Activated naive CD8-positive, alpha-beta T cell treated with anti-CD3 and anti-CD28 coated beads for 36 hours (primary cell): ENCODE results near the gene JUP. TPM values are rescaled to one million over a fixed set of nuclear protein-coding genes. Genes with fewer than 3 reads are reported as not detected.

Source experiments
- DNase-seq: peaks from one replicate; pipeline ENCODE4 v3.0.0; 2021
- H3K27ac Mint-ChIP-seq: one replicate; pipeline ENCODE4 v1.8.0; 2022; ENCODE audit warnings: mild to moderate bottlenecking, moderate library complexity, mixed read lengths
- H3K27me3 Mint-ChIP-seq: one replicate; pipeline ENCODE4 v1.8.0; 2022; ENCODE audit warnings: mild to moderate bottlenecking, mixed read lengths
- H3K36me3 Mint-ChIP-seq: one replicate; pipeline ENCODE4 v1.8.0; 2021; ENCODE audit warnings: mild to moderate bottlenecking, mixed read lengths
- H3K4me1 Mint-ChIP-seq: one replicate; pipeline ENCODE4 v1.8.0; 2021; ENCODE audit warnings: mixed read lengths
- H3K4me3 Mint-ChIP-seq: one replicate; pipeline ENCODE4 v1.8.0; 2022; ENCODE audit warnings: mild to moderate bottlenecking, moderate library complexity, mixed read lengths
- H3K9me3 Mint-ChIP-seq: one replicate; pipeline ENCODE4 v1.8.0; 2022; ENCODE audit warnings: mixed read lengths
- total RNA-seq, 2 experiments: library from RNA; stranded (reverse); gene quantifications; one replicate each; pipeline ENCODE4 v1.2.3, GENCODE V29; 2021

JUP gene
- total RNA-seq, 2 experiments from 2014 or later, result 2.7 to 3.7 TPM

GRCh38 chr17:41813699-41814124 lies 27.2 kb upstream of the JUP start:
- Mint-ChIP-seq H3K27ac (no peak overlapping the region), H3K4me1 (peaks cover 23% of the 10 kb centered on the region), H3K4me3 (no peak overlapping the region), H3K27me3 (peaks cover 7% of the 10 kb centered on the region), H3K36me3 (peaks cover 2% of the 10 kb centered on the region), H3K9me3 (no peaks in the 10 kb centered on the region)
- DNase-seq, result no peak

- H3K27me3 Mint-ChIP-seq, result peaks cover 7% of the 10 kb centered on the region
- H3K4me1 Mint-ChIP-seq, result peaks cover 23% of the 10 kb centered on the region
- no peaks in the 10 kb centered on the region for H3K9me3 Mint-ChIP-seq
- DNase-seq, result no peak
- H3K36me3 Mint-ChIP-seq, result peaks cover 2% of the 10 kb centered on the region
- no peak overlapping the region for H3K27ac Mint-ChIP-seq
- H3K4me3 Mint-ChIP-seq, result peak overlapping the region; percentile 32
Observed at GRCh38 chr17:41813152-41813680, 26.7 kb upstream of the JUP start.

GRCh38 chr17:41812381-41813151 lies 26.1 kb upstream of the JUP start, which contains the start of gene FKBP10:
Gene FKBP10, plus strand, starts transcription at chr17:41813004. Its CDS starts 31 bp downstream, at chr17:41813035.
- no peak within 1 kb of the TSS for H3K27ac Mint-ChIP-seq
- H3K4me1 Mint-ChIP-seq, result peaks cover 23% of the 10 kb centered on the region
- no peaks in the 10 kb centered on the region for H3K9me3 Mint-ChIP-seq
- H3K4me3 Mint-ChIP-seq, result peak within 1 kb of the TSS; percentile 82
- peaks cover 2% of the 10 kb centered on the region for H3K36me3 Mint-ChIP-seq
- peak; percentile 28 for DNase-seq
- H3K27me3 Mint-ChIP-seq, result peaks cover 7% of the 10 kb centered on the region

GRCh38 chr17:41811549-41812380 lies 25.3 kb upstream of the JUP start, which contains the start of gene P3H4:
Gene P3H4, minus strand, starts transcription at chr17:41811949. Its CDS starts 34 bp downstream, at chr17:41811915.
- H3K36me3 Mint-ChIP-seq, result peaks cover 2% of the 10 kb centered on the region
- H3K4me3 Mint-ChIP-seq, result peak within 1 kb of the TSS; percentile 82
- H3K9me3 Mint-ChIP-seq, result no peaks in the 10 kb centered on the region
- DNase-seq, result peak; percentile 76
- H3K4me1 Mint-ChIP-seq, result peaks cover 23% of the 10 kb centered on the region
- H3K27ac Mint-ChIP-seq, result no peak within 1 kb of the TSS
- H3K27me3 Mint-ChIP-seq, result peaks cover 7% of the 10 kb centered on the region

DNA sequence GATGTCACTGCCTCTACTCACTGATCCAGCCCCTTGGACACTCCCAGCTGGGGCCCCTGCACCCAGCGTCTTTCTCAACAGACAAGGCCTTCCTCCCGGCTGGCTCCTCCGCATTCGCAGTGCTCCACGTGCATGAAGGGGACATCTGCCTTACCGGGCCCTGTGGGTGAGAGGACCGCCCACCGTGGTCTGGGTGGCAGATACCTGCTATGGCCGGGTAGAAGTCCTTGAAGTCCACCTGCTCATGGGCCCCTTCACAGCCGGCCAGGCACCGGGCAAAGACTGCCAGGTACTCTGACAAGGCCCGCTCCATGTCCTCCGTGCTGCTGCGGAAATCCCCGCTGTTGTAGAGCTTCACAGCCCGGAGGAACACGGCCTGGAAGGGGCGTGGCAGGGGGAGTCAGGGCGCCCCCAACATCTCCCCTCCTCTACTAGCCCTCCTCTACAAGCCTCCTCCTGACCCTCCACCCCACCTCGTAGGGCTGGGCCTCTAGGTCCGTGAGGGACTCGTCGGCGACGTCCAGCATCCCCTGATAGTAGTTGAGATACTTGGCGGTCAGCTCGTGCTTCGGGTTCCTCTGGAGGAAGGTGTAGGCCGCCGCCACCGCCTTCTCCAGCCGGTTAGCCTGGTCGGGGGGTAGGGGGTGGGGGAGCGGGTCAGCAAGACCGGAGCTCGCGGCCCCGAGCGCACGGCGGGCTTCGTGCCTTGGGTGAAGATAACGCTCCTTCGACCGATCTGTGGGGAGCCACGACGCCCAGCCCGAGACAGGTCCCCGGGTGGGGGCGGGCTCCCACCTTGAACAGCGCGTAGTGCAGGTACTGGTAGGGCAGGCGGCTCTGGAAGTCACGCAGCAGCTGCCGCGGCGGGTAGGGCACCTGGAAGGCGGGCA lies 24.4 kb upstream of the JUP start:
- Mint-ChIP-seq H3K27ac (no peak overlapping the region), H3K4me3 (peak overlapping the region; percentile 59), H3K36me3 (peaks cover 2% of the 10 kb centered on the region), H3K27me3 (peaks cover 7% of the 10 kb centered on the region), H3K9me3 (no peaks in the 10 kb centered on the region), H3K4me1 (peaks cover 23% of the 10 kb centered on the region)
- DNase-seq, result no peak

DNA sequence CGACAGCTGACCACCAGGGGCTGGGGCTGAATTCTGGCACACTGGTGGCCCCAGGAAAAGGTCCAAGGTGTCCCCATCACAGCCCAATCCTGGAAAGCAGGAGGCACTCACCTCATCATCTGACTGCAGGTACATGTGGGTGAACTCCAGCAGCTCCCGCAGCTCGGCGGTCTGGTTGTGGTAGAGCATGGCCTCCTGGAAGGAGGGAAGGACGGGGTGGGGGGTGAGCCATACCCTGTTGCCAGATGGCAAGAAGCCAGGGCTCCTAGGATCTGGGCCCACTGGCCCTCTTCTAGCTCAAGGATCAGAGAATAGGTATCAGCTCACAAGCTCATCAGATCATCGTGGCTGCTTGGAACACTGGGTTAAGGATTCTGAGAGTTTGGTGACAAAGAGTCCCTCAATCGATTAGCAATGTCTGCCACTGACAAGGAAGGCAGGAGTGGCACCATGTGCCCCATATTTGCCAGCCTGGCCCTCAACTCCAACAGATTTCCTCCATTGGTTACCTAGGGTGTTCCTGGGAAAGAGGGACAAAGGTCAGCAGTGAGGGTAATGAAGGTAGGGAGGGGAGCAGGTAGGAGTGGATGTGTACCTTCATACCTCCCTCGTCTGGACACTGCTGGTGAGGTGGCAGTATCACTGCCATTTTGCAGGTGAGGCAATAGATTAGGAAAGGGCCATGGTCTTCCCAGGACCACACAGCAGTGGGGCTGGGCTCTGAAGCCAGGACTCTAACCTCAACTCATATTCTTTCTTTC lies 20.4 kb upstream of the JUP start:
- no peak overlapping the region for H3K4me3 Mint-ChIP-seq
- peaks cover 13% of the 10 kb centered on the region for H3K4me1 Mint-ChIP-seq
- H3K36me3 Mint-ChIP-seq, result peaks cover 2% of the 10 kb centered on the region
- H3K27ac Mint-ChIP-seq, result no peak overlapping the region
- peaks cover 3% of the 10 kb centered on the region for H3K27me3 Mint-ChIP-seq
- H3K9me3 Mint-ChIP-seq, result no peaks in the 10 kb centered on the region
- no peak for DNase-seq

- DNase-seq, result no peak
- Mint-ChIP-seq H3K36me3 (no peaks in the 10 kb centered on the region), H3K27me3 (no peaks in the 10 kb centered on the region), H3K27ac (no peak overlapping the region), H3K4me3 (no peak overlapping the region), H3K4me1 (peaks cover 4% of the 10 kb centered on the region), H3K9me3 (no peaks in the 10 kb centered on the region)
Observed at GRCh38 chr17:41803049-41804020, 16.8 kb upstream of the JUP start.

DNA sequence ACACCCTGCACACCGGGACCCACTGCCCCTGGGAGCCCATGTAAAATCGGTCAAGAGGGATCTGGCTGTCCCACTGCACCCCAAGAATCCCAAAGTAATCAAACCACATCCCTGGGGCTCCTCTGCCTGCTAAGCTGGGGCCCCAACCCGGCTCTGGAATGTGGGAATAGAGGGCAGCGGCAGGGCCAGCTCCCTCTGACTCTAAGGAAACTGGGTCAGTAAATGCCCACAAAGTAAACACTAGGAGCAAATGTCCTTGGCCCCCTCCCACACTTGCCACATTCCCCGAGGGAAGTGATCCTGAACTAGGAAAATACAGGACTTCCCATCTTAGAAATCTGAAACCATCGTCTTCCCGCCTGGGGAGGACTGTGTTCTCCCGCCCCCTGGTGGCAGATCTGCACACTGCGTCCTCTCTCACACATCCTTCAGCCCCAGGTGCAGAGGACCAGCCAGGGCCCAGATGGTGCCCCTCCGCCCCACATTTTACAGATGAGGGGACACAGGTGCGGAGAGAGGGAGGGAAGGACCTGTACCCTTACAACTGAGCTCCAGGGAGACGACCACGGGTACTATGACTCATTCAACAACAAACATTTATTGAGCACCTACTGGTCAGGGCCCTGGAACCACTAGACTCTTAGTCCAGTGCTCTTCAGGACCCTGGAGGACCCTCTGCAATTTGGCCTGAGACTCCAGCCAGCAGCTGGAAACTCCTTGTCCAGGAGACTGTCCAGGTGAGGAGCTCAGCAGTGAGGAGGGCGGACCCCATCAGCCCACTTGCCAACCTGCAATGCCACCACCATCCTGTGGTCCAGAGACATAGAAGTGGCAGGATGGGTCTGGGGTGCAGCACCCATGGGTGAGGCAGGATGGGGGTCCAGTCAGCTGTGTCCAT lies 15.1 kb upstream of the JUP start:
- Mint-ChIP-seq H3K27me3 (no peaks in the 10 kb centered on the region), H3K9me3 (no peaks in the 10 kb centered on the region), H3K36me3 (no peaks in the 10 kb centered on the region), H3K27ac (no peak overlapping the region), H3K4me3 (no peak overlapping the region), H3K4me1 (peaks cover 4% of the 10 kb centered on the region)
- DNase-seq, result peak; percentile 62

- no peak for DNase-seq
- no peaks in the 10 kb centered on the region for H3K9me3 Mint-ChIP-seq
- H3K4me1 Mint-ChIP-seq, result peaks cover 4% of the 10 kb centered on the region
- no peak overlapping the region for H3K27ac Mint-ChIP-seq
- no peaks in the 10 kb centered on the region for H3K27me3 Mint-ChIP-seq
- H3K36me3 Mint-ChIP-seq, result no peaks in the 10 kb centered on the region
- H3K4me3 Mint-ChIP-seq, result no peak overlapping the region
Observed at GRCh38 chr17:41800601-41801373, 14.3 kb upstream of the JUP start.

DNA sequence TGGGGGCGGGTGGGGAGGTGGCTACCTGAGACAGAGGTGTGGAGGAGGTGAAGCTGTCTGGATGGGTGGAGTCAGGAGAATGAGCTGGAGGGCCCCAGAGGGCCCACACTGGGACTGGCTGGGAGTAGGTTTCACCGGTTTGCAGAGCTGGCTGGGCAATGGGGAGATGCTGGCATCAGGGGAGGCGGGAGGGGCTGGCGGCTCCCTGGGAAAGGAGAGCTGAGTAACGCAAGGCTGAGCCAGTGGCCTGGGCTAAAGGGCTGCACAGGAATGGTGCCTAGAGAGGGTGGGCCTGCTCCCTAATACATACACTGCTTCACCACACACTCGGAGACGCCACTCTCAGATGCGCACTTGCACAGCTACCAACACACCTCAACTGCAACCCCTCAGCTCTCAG lies 12.9 kb upstream of the JUP start:
- no peak overlapping the region for H3K27ac Mint-ChIP-seq
- H3K4me3 Mint-ChIP-seq, result no peak overlapping the region
- H3K9me3 Mint-ChIP-seq, result no peaks in the 10 kb centered on the region
- no peaks in the 10 kb centered on the region for H3K36me3 Mint-ChIP-seq
- DNase-seq, result no peak
- H3K4me1 Mint-ChIP-seq, result peaks cover 4% of the 10 kb centered on the region
- no peaks in the 10 kb centered on the region for H3K27me3 Mint-ChIP-seq

DNA sequence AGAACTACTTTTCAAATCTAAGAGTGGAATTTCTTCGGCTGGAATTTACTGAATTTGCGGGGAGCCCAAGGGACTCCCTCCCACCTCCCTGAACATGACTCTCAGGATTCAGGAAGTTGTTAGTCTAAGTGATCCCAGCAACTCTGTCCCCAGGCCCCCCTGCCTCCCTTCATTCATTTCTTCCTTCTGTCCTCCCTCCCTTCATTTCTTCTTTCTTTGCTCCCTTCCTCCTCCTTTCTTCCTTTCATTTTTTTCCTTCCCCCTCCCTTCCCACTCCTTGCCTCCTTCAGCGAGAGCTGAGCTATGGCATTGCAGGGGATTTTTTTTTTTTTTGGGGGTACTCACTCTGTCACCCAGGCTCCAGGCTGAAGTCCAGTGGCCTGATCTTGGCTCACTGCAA lies 10.9 kb upstream of the JUP start:
- Mint-ChIP-seq H3K27ac (no peak overlapping the region), H3K4me3 (no peak overlapping the region), H3K4me1 (peaks cover 4% of the 10 kb centered on the region), H3K9me3 (no peaks in the 10 kb centered on the region), H3K27me3 (no peaks in the 10 kb centered on the region), H3K36me3 (no peaks in the 10 kb centered on the region)
- no peak for DNase-seq
